Kidney epithelial cell (primary cell): Measurements from ENCODE around the gene PLXNC1. TPM values are rescaled to one million over a fixed set of nuclear protein-coding genes. Genes with fewer than 3 reads are reported as not detected.

Experiments used
- DNase-seq: peaks from one replicate; pipeline ENCODE4 v3.0.0-alpha.2; 2010; ENCODE audit warnings: low read depth
- H3K27me3 ChIP-seq: 2 replicates; pipeline ENCODE4 v1.6.0; 2011; ENCODE audit warnings: low read length; ENCODE audit not compliant: control insufficient read depth, insufficient read depth
- H3K36me3 ChIP-seq: 2 replicates; pipeline ENCODE4 v1.5.1; 2011; ENCODE audit warnings: low read length; ENCODE audit not compliant: control insufficient read depth, insufficient read depth
- H3K4me3 ChIP-seq: 2 replicates; pipeline ENCODE4 v1.5.1; 2011; ENCODE audit warnings: low read depth, mild to moderate bottlenecking, control low read depth, low read length
- CTCF ChIP-seq: IDR thresholded peaks from 2 replicates; pipeline ENCODE4 v1.5.1; 2011; ENCODE audit warnings: mild to moderate bottlenecking, moderate library complexity, low read length, control low read depth, inconsistent platforms; ENCODE audit not compliant: insufficient read depth, poor library complexity, severe bottlenecking
- total RNA-seq: library from RNA; depleted of rRNA; stranded (reverse); fragments of >200 nt; gene quantifications from 2 replicates; pipeline ENCODE4 v1.2.3, GENCODE V29; 2015

The PLXNC1 gene
- total RNA-seq, 1 donor from 2014 or later, result 0.21 TPM

- Histone ChIP-seq H3K36me3 (no peaks in the 10 kb centered on the region), H3K27me3 (peaks cover 8% of the 10 kb centered on the region), H3K4me3 (no peak overlapping the region)
- no peak for DNase-seq
- no peak for TF ChIP-seq CTCF
Observed at GRCh38 chr12:94139816-94140215, 8.6 kb upstream of the PLXNC1 start.

- Histone ChIP-seq H3K4me3 (no peak overlapping the region), H3K27me3 (peaks cover 10% of the 10 kb centered on the region), H3K36me3 (no peaks in the 10 kb centered on the region)
- no peak for DNase-seq
- TF ChIP-seq CTCF, result peak; percentile 30
Observed at GRCh38 chr12:94140556-94140955, 7.8 kb upstream of the PLXNC1 start.

- no peak overlapping the region for H3K4me3 ChIP-seq
- H3K27me3 ChIP-seq, result peaks cover 11% of the 10 kb centered on the region
- no peak for TF ChIP-seq CTCF
- H3K36me3 ChIP-seq, result no peaks in the 10 kb centered on the region
- DNase-seq, result no peak
Observed at GRCh38 chr12:94141004-94141764, 7.2 kb upstream of the PLXNC1 start.

GRCh38 chr12:94141892-94142291 lies 6.5 kb upstream of the PLXNC1 start:
- no peaks in the 10 kb centered on the region for H3K36me3 ChIP-seq
- TF ChIP-seq CTCF, result no peak
- DNase-seq, result no peak
- peaks cover 18% of the 10 kb centered on the region for H3K27me3 ChIP-seq
- no peak overlapping the region for H3K4me3 ChIP-seq

- H3K27me3 ChIP-seq, result peaks cover 32% of the 10 kb centered on the region
Observed at GRCh38 chr12:94143438-94143837, 4.9 kb upstream of the PLXNC1 start.

More at GRCh38 chr12:94143438-94143837, 4.9 kb upstream of the PLXNC1 start:
- TF ChIP-seq CTCF, result no peak
- H3K4me3 ChIP-seq, result no peak overlapping the region
- H3K36me3 ChIP-seq, result no peaks in the 10 kb centered on the region
- no peak for DNase-seq
